Fibroblast of lung (primary cell): ENCODE data around the gene ANKRD31. TPM values are rescaled to one million over a fixed set of nuclear protein-coding genes. Genes with fewer than 3 reads are reported as not detected.

Source experiments
- DNase-seq, 2 donors: peaks; one replicate each; pipeline versions ENCODE4 v3.0.0 to v3.0.0-alpha.2; 2010; ENCODE audit warnings: low read depth in 2 of 2
- H2AFZ ChIP-seq: 2 replicates; pipeline ENCODE4 v1.5.1; 2012; ENCODE audit warnings: low read length, control low read depth, inconsistent platforms
- H3K27ac ChIP-seq: 2 replicates; pipeline ENCODE4 v1.5.1; 2011; ENCODE audit warnings: low read length, control low read depth; ENCODE audit not compliant: insufficient read depth
- H3K27me3 ChIP-seq: 2 replicates; pipeline ENCODE4 v1.5.1; 2011; ENCODE audit warnings: mild to moderate bottlenecking, low read length; ENCODE audit not compliant: control insufficient read depth, insufficient read depth
- H3K36me3 ChIP-seq: 2 replicates; pipeline ENCODE4 v1.5.1; 2011; ENCODE audit warnings: low read length; ENCODE audit not compliant: control insufficient read depth, insufficient read depth
- H3K4me1 ChIP-seq: 2 replicates; pipeline ENCODE4 v1.5.1; 2011; ENCODE audit warnings: low read length; ENCODE audit not compliant: control insufficient read depth, insufficient read depth; ENCODE audit errors: extremely low read depth
- H3K4me2 ChIP-seq: 2 replicates; pipeline ENCODE4 v1.5.1; 2011; ENCODE audit warnings: low read length, control low read depth; ENCODE audit not compliant: insufficient read depth; ENCODE audit errors: extremely low read depth
- H3K4me3 ChIP-seq, 4 experiments: fragments of 200-600 bp in 1 of 4; sonication (generic) in 1 of 4; replicated peaks in 1 of 4; 2 replicates each; pipeline ENCODE4 v1.5.1; 2011 to 2016; ENCODE audit warnings: low read length in 4 of 4, low read depth in 3 of 4, mild to moderate bottlenecking in 3 of 4, control low read depth in 2 of 4, inconsistent platforms in 1 of 4, mixed read lengths in 1 of 4; ENCODE audit not compliant: insufficient read depth in 1 of 4; ENCODE audit errors: control extremely low read depth in 1 of 4
- H3K79me2 ChIP-seq: 2 replicates; pipeline ENCODE4 v1.5.1; 2012; ENCODE audit warnings: mild to moderate bottlenecking, low read length, inconsistent platforms; ENCODE audit not compliant: control insufficient read depth, insufficient read depth
- H3K9ac ChIP-seq: 2 replicates; pipeline ENCODE4 v1.5.1; 2011; ENCODE audit warnings: mild to moderate bottlenecking, low read length, control low read depth; ENCODE audit not compliant: insufficient read depth
- H3K9me3 ChIP-seq: 2 replicates; pipeline ENCODE4 v1.5.1; 2012; ENCODE audit warnings: low read depth, low read length; ENCODE audit not compliant: control insufficient read depth, insufficient read depth
- H4K20me1 ChIP-seq: 2 replicates; pipeline ENCODE4 v1.5.1; 2011; ENCODE audit warnings: low read length; ENCODE audit not compliant: control insufficient read depth, insufficient read depth; ENCODE audit errors: extremely low read depth
- EZH2 ChIP-seq: IDR thresholded peaks from 2 replicates; pipeline ENCODE4 v1.5.1; 2012; ENCODE audit warnings: low read length, control low read depth, mild to moderate bottlenecking; ENCODE audit errors: missing control alignments
- polyA plus RNA-seq, 2 donors: library from polyadenylated mRNA; depleted of rRNA in 1 of 2; stranded (reverse) in 1 of 2; unstranded in 1 of 2; fragments of >200 nt; gene quantifications; 2 replicates each; pipeline ENCODE4 v1.2.1, GENCODE V29; 2011 to 2012; ENCODE audit warnings: missing spikeins in 1 of 2
- total RNA-seq: library from RNA; depleted of rRNA; stranded (reverse); fragments of >200 nt; gene quantifications from 2 replicates; pipeline ENCODE4 v1.2.1, GENCODE V29; 2014
- TF ChIP-seq, protein P1 (sequence below), 2 donors: IDR thresholded peaks in 1 of 2; conservative IDR thresholded peaks in 1 of 2; 1 replicate in 1 of 2; 2 replicates in 1 of 2; pipeline ENCODE4 v1.5.1; 2011 to 2012; ENCODE audit warnings: low read length in 2 of 2, control low read depth in 1 of 2, inconsistent platforms in 1 of 2, low read depth in 1 of 2, mild to moderate bottlenecking in 1 of 2

ANKRD31 gene
- total and polyA plus RNA-seq, 2 donors (not counting 1 experiment from before 2014, with no cell fraction given), result 0.05 to 0.33 TPM

DNA sequence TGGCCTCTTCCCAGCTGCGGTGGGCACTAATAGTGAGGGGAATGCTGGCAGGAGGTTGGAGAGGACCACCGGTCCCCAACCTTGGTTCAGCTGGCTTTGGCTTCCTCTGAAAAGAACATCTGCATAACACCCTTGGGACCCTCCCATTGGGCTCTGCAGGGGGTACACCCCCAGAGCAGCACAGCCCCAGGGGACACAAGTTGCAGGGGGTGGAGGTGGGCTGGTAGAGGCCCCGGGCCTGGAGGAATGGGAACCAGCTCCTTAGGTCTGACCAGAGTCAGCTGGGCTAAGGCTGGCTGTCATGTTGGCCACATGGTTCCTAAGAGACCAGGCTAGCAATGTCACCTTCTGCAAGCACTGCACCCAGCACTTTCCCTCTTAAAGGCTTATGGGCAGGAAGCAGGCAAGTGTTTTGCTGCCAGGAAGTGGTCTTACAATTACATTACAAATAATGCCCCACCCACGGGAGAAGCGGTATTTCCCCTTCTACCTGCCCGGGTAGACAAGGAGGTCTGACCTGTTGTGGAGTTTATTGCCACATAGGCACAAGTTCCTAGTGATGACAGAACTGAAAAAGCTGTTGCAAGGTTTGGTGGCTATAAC is 202.4 kb downstream of the ANKRD31 start:
- Histone ChIP-seq H3K4me2 (no peak overlapping the region), H3K4me1 (no peaks in the 10 kb centered on the region), H3K27me3 (no peaks in the 10 kb centered on the region), H3K79me2 (no peaks in the 10 kb centered on the region), H3K36me3 (no peaks in the 10 kb centered on the region), H4K20me1 (no peaks in the 10 kb centered on the region), H2AFZ (no peak overlapping the region), H3K27ac (no peak overlapping the region), H3K4me3 (no peak overlapping the region), H3K9ac (no peak overlapping the region), H3K9me3 (no peaks in the 10 kb centered on the region)
- DNase-seq, result no peak
- TF ChIP-seq, protein P1, sequence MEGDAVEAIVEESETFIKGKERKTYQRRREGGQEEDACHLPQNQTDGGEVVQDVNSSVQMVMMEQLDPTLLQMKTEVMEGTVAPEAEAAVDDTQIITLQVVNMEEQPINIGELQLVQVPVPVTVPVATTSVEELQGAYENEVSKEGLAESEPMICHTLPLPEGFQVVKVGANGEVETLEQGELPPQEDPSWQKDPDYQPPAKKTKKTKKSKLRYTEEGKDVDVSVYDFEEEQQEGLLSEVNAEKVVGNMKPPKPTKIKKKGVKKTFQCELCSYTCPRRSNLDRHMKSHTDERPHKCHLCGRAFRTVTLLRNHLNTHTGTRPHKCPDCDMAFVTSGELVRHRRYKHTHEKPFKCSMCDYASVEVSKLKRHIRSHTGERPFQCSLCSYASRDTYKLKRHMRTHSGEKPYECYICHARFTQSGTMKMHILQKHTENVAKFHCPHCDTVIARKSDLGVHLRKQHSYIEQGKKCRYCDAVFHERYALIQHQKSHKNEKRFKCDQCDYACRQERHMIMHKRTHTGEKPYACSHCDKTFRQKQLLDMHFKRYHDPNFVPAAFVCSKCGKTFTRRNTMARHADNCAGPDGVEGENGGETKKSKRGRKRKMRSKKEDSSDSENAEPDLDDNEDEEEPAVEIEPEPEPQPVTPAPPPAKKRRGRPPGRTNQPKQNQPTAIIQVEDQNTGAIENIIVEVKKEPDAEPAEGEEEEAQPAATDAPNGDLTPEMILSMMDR (conservative IDR thresholded peaks at IDR 0.05 in 1 of 2, IDR thresholded peaks at IDR 0.05 in 1 of 2; ENCODE audit: low read depth in 1 of 2, low read length in 2 of 2), result no peak
- no peak for TF ChIP-seq EZH2

DNA sequence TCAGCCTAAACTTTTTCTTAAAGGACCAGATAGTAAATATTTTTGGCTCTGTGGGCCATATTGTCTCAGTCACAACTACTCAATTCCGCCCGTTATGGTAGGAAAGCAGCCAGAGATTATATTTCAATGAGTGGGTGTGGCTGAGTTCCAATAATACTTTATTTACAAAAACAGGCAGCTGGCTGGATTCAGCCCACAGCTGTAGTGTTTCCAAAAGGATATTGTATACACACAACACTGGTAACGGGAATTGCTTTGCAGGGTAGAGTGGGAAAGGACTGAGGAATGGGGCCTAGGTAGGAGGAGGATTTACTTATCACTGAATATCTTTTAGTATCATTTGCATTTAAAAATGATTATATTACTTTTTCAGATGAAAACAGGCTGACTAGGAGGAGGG is 205.3 kb downstream of the ANKRD31 start:
- H3K27me3 ChIP-seq, result no peaks in the 10 kb centered on the region
- no peaks in the 10 kb centered on the region for H3K4me1 ChIP-seq
- no peak overlapping the region for H3K9ac ChIP-seq
- no peaks in the 10 kb centered on the region for H4K20me1 ChIP-seq
- H3K4me2 ChIP-seq, result no peak overlapping the region
- H3K36me3 ChIP-seq, result no peaks in the 10 kb centered on the region
- no peak overlapping the region for H2AFZ ChIP-seq
- H3K9me3 ChIP-seq, result no peaks in the 10 kb centered on the region
- DNase-seq, result peak in 1 of 2 donors; percentile 28
- TF ChIP-seq, protein P1 (conservative IDR thresholded peaks at IDR 0.05 in 1 of 2, IDR thresholded peaks at IDR 0.05 in 1 of 2; ENCODE audit: low read depth in 1 of 2, low read length in 2 of 2), result no peak
- TF ChIP-seq EZH2, result no peak
- H3K79me2 ChIP-seq, result no peaks in the 10 kb centered on the region
- no peak overlapping the region for H3K27ac ChIP-seq
- H3K4me3 ChIP-seq, result no peak overlapping the region

DNA sequence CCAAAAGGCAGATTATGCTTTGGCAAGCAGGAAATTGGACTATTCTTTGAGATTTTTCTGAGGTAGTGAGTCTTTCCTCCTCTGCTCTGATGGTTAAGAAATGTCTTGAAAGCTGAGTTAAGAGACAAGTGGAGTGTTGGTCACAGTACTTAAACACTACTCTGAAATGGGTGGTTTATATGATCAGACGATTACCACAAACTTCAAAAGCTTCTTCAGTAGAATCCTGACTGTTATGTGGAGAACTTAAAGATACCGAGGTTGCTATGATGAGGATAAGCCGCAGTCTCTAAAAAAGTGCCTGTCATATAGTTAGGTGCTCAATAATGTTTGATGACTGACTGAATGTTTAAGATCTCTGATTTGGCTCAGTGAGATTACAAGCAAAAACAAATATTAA is 208.6 kb downstream of the ANKRD31 start:
- H4K20me1 ChIP-seq, result no peaks in the 10 kb centered on the region
- H3K36me3 ChIP-seq, result no peaks in the 10 kb centered on the region
- no peak overlapping the region for H3K9ac ChIP-seq
- H3K4me3 ChIP-seq, result no peak overlapping the region
- H3K4me2 ChIP-seq, result no peak overlapping the region
- no peaks in the 10 kb centered on the region for H3K9me3 ChIP-seq
- no peak for DNase-seq
- H2AFZ ChIP-seq, result no peak overlapping the region
- H3K27ac ChIP-seq, result no peak overlapping the region
- no peaks in the 10 kb centered on the region for H3K79me2 ChIP-seq
- TF ChIP-seq, protein P1 (conservative IDR thresholded peaks at IDR 0.05 in 1 of 2, IDR thresholded peaks at IDR 0.05 in 1 of 2; ENCODE audit: low read depth in 1 of 2, low read length in 2 of 2), result no peak
- TF ChIP-seq EZH2, result no peak
- no peaks in the 10 kb centered on the region for H3K27me3 ChIP-seq
- H3K4me1 ChIP-seq, result no peaks in the 10 kb centered on the region
